Measurements from ENCODE around the gene CLEC2L.

DNA sequence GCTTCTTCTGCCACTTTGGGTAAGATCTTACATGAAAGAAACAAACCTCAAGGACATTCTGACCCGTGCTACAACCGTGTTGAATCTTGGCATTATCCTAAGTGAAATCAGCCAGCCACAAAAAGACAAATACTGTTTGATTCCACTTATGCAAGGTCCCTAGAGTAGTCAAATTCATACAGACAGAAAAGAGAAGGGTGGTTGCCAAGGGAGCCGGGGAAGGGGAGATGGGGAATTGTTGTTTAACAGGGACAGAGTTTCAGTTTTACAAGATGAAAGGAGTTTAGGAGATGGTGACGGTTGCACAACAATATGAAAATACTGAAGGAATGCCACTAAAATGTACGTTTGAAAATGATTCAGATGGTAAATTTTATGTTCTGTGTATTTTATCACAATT is 12.2 kb upstream of the CLEC2L start:
- TF ChIP-seq, protein P1, sequence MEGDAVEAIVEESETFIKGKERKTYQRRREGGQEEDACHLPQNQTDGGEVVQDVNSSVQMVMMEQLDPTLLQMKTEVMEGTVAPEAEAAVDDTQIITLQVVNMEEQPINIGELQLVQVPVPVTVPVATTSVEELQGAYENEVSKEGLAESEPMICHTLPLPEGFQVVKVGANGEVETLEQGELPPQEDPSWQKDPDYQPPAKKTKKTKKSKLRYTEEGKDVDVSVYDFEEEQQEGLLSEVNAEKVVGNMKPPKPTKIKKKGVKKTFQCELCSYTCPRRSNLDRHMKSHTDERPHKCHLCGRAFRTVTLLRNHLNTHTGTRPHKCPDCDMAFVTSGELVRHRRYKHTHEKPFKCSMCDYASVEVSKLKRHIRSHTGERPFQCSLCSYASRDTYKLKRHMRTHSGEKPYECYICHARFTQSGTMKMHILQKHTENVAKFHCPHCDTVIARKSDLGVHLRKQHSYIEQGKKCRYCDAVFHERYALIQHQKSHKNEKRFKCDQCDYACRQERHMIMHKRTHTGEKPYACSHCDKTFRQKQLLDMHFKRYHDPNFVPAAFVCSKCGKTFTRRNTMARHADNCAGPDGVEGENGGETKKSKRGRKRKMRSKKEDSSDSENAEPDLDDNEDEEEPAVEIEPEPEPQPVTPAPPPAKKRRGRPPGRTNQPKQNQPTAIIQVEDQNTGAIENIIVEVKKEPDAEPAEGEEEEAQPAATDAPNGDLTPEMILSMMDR (conservative IDR thresholded peaks at IDR 0.05 in 1 of 2, IDR thresholded peaks at IDR 0.05 in 1 of 2; ENCODE audit: low read depth in 1 of 2, low read length in 2 of 2), result no peak
- TF ChIP-seq EZH2 (IDR thresholded peaks at IDR 0.05; ENCODE audit: low read length, missing control alignments), result no peak
